ENCODE measurements around the gene NAV3. TPM values are rescaled to one million over a fixed set of nuclear protein-coding genes. Genes with fewer than 3 reads are reported as not detected.
A peak's percentile ranks its signal among the peaks of the same experiment; 100 is the strongest.

The NAV3 gene
- total and polyA plus RNA-seq, 2 of the 4 experiments (the other 2 are of a cell fraction), result 25.5 to 106 TPM

DNA sequence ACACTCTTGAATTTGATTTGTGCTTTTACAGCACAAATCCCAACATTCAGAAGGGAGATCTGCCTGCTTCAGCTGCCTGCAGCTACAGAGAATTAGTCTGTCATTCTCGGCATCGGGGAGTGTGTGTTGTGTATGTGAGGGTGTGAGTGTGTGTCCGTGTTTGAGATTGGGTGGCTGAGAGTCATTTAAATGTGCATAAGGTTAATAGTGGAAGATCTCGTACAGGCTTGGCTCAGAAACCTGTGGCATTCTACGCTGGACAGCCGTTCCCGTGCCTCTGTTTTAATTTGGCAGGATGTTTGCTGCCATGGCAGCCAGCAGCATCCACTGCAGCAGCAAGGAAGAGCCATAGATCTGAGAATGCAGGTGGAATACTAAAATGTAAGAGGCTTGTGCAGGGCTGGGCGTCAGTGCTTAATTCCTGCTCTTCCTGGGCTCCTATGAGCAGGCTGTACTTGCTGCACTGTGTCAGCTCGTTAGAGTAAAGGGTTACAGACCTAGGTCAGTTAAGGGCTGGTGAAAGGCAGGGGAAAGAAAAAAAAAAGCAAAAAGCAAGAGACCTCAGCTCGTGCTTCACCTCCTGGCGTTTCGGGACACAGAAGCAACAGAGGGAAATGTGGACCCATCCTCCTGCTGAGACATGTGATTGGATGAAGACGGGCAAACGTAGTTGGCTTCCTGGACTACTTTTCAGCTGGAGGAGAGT lies 205.4 kb downstream of the NAV3 start:
- H3K9ac ChIP-seq (ENCODE audit: low read depth, low read length), result peak overlapping the region; percentile 51; the same call in 1 of the 2 replicates
- H3K4me1 ChIP-seq (ENCODE audit: control insufficient read depth, insufficient read depth, low read length), result peaks cover 13% of the 10 kb centered on the region
- no TSS peak for BruUV-seq (replicated peaks)
- ChIA-PET CTCF (no interaction called here), POLR2A (ENCODE audit: unreplicated experiment) (no interaction called here)
- peaks cover 4% of the 10 kb centered on the region; the same call in 1 of the 2 replicates for H3K36me3 ChIP-seq (ENCODE audit: control insufficient read depth, insufficient read depth, low read length)
- in situ Hi-C loops (cut with MboI; ENCODE audit: low sequenced_read_pairs), result no loop called here
- H3K9me1 ChIP-seq (ENCODE audit: insufficient read depth, low read length), result 0 out of 2 replicates have a peak, but pooled peaks cover 3% of the 10 kb centered on the region
- H4K91ac ChIP-seq (ENCODE audit: insufficient read depth, low read depth, low read length), result no peak overlapping the region
- peak overlapping the region; percentile 12 for H3K4me3 ChIP-seq (ENCODE audit: insufficient read depth, low read depth, low read length)
- peak overlapping the region; percentile 8 for H2AFZ ChIP-seq (replicated peaks; ENCODE audit: low read length, poor library complexity)
- no peak overlapping the region for H3K56ac ChIP-seq (ENCODE audit: extremely low read depth, insufficient read depth, low read length)
- H3K27ac ChIP-seq (ENCODE audit: insufficient read depth, low read length), result peak overlapping the region; percentile 26; the same call in 1 of the 2 replicates
- peak overlapping the region; percentile 11 for H3K23ac ChIP-seq (ENCODE audit: low read depth, low read length)
- H3K4me2 ChIP-seq (ENCODE audit: low read depth, low read length), result peak overlapping the region; percentile 71
- 47% methylated on average over 3 of the region's 14 CpGs; no CpG with 5 or more reads in 1 of the 2 experiments for WGBS, 2 experiments (ENCODE audit: extremely low coverage in 2 of 2, insufficient read length in 1 of 2)
- H2BK5ac ChIP-seq (ENCODE audit: low read depth, low read length, poor library complexity, severe bottlenecking), result peak overlapping the region; percentile 9
- no peak overlapping the region for H2BK120ac ChIP-seq (ENCODE audit: low read depth, low read length)
- H2BK20ac ChIP-seq (ENCODE audit: low read depth, low read length), result no peak overlapping the region
- H3K9me3 ChIP-seq (ENCODE audit: control insufficient read depth, insufficient read depth, low read length), result no peaks in the 10 kb centered on the region
- 0 out of 3 replicates have a peak overlapping the region, but pooled peaks have one; percentile 8 for H2BK15ac ChIP-seq (ENCODE audit: low read depth, low read length)
- peaks cover 4% of the 10 kb centered on the region; the same call in 1 of the 2 replicates for H4K20me1 ChIP-seq (ENCODE audit: insufficient read depth, low read length)
- no peaks in the 10 kb centered on the region for H3K27me3 ChIP-seq (ENCODE audit: control insufficient read depth, insufficient read depth, low read length)
- dilution Hi-C loops (cut with HindIII; ENCODE audit: low sequenced_read_pairs, unreplicated experiment), result no loop called here
- no peak overlapping the region for H2AK9ac ChIP-seq (replicated peaks; ENCODE audit: low read depth, low read length, poor library complexity)
- ATAC-seq (ENCODE audit: low read depth) (peak; percentile 22; the same call in 1 of the 2 replicates), DNase-seq (peak; percentile 34)
- peak overlapping the region; percentile 6; the same call in 1 of the 2 replicates for H3K14ac ChIP-seq (replicated peaks; ENCODE audit: low read depth, low read length)
- intact Hi-C loops (cut with micrococcal nuclease), result no loop called here
- peaks cover 19 to 28% of the 10 kb centered on the region in 2 experiments for H3K79me1 ChIP-seq (ENCODE audit: low read depth in 1 of 2, low read length in 2 of 2)
- no peak overlapping the region for H2AK5ac ChIP-seq (ENCODE audit: low read depth, low read length)
- TF ChIP-seq BHLHE40 (IDR thresholded peaks at IDR 0.05; ENCODE audit: low read depth, low read length) (0 out of 2 replicates have a peak, but pooled peaks have one; percentile 16), CEBPB (IDR thresholded peaks at IDR 0.05; ENCODE audit: low read depth, low read length) (no peak)
- peak overlapping the region in 1 of 2 experiments; percentile 8; a peak in 2 of 4 replicates for H4K8ac ChIP-seq (ENCODE audit: low read depth in 2 of 2, low read length in 2 of 2)
- no peak overlapping the region for H3K4ac ChIP-seq (ENCODE audit: low read depth, low read length)
- peak overlapping the region; percentile 16 for H4K5ac ChIP-seq (ENCODE audit: low read depth, low read length)
- H3K18ac ChIP-seq (ENCODE audit: low read depth, low read length), result peak overlapping the region; percentile 27; the same call in 1 of the 2 replicates

Data from IMR-90 (cell line).